H1 (cell line): Measurements from ENCODE around the gene NECTIN1. TPM values are rescaled to one million over a fixed set of nuclear protein-coding genes. Genes with fewer than 3 reads are reported as not detected.

Experiments used
- CTCF ChIA-PET: fragments of 300-600 bp; sonication (Branson Sonifier 250); formaldehyde crosslinking; loops from one replicate; lab custom pipeline; 2021; ENCODE audit not compliant: partially characterized antibody; lab: Charles Lee
- POLR2A ChIA-PET: fragments of 300-600 bp; sonication (Branson Sonifier 250); formaldehyde crosslinking; loops from one replicate; lab custom pipeline; 2021; ENCODE audit warnings: inconsistent platforms; ENCODE audit not compliant: partially characterized antibody; lab: Charles Lee
- DNase-seq, 2 experiments: peaks; one replicate each; pipeline versions ENCODE4 v3.0.0 to v3.0.0-alpha.2; 2010 to 2022; ENCODE audit warnings: low spot score in 2 of 2, low read depth in 1 of 2, mixed read lengths in 1 of 2
- FAIRE-seq: peaks from 2 replicates; lab custom pipeline; 2011; peaks lifted over from hg19 to GRCh38; lab: Jason Lieb, UNC
- H2AFZ ChIP-seq: 2 replicates; pipeline ENCODE4 v1.8.1; 2012; ENCODE audit warnings: low read length, inconsistent platforms
- H2AK5ac ChIP-seq: 2 replicates; pipeline ENCODE4 v1.6.1; 2013; ENCODE audit warnings: low read depth, low read length
- H2BK120ac ChIP-seq: replicated peaks from 2 replicates; pipeline ENCODE3; 2013; ENCODE audit warnings: low read depth, low read length, inconsistent platforms
- H2BK12ac ChIP-seq: 2 replicates; pipeline ENCODE4 v1.6.1; 2013; ENCODE audit warnings: low read depth, low read length
- H2BK15ac ChIP-seq: 2 replicates; pipeline ENCODE4 v1.6.1; 2013; ENCODE audit warnings: low read length
- H2BK20ac ChIP-seq: 2 replicates; pipeline ENCODE4 v1.6.1; 2013; ENCODE audit warnings: low read length
- H2BK5ac ChIP-seq: 2 replicates; pipeline ENCODE4 v1.6.1; 2013; ENCODE audit warnings: low read depth, low read length
- H3K14ac ChIP-seq: 2 replicates; pipeline ENCODE4 v1.6.1; 2013; ENCODE audit warnings: inconsistent platforms; ENCODE audit not compliant: insufficient read length
- H3K18ac ChIP-seq: 2 replicates; pipeline ENCODE4 v1.6.1; 2013; ENCODE audit warnings: low read length; ENCODE audit errors: extremely low read depth
- H3K23ac ChIP-seq: 2 replicates; pipeline ENCODE4 v1.6.1; 2013; ENCODE audit warnings: inconsistent platforms; ENCODE audit not compliant: insufficient read length
- H3K23me2 ChIP-seq: 2 replicates; pipeline ENCODE4 v1.6.1; 2013; ENCODE audit warnings: low read depth, low read length
- H3K27ac ChIP-seq: 2 replicates; pipeline ENCODE4 v1.6.1; 2011; ENCODE audit warnings: low read depth, low read length, inconsistent platforms
- H3K27me3 ChIP-seq, 4 experiments: replicated peaks in 1 of 4; 1 replicate in 1 of 4; 2 replicates in 3 of 4; pipeline versions ENCODE4 v1.6.1 to v1.8.1; 2011 to 2013; ENCODE audit warnings: low read length in 3 of 4, mild to moderate bottlenecking in 3 of 4, inconsistent platforms in 2 of 4, mixed read lengths in 2 of 4, moderate library complexity in 1 of 4; ENCODE audit not compliant: control insufficient read depth in 3 of 4, insufficient read depth in 3 of 4; ENCODE audit errors: extremely low read depth in 1 of 4
- H3K36me3 ChIP-seq, 4 experiments: 2 replicates each; pipeline versions ENCODE4 v1.6.1 to v1.8.1; 2011 to 2013; ENCODE audit warnings: mild to moderate bottlenecking in 4 of 4, low read length in 3 of 4, moderate library complexity in 2 of 4, control low read depth in 1 of 4, inconsistent platforms in 1 of 4; ENCODE audit not compliant: insufficient read depth in 4 of 4, control insufficient read depth in 2 of 4
- H3K4ac ChIP-seq: replicated peaks from 2 replicates; pipeline ENCODE3; 2013; ENCODE audit warnings: low read length, low read depth, mixed read lengths, inconsistent platforms; ENCODE audit not compliant: insufficient read length
- H3K4me1 ChIP-seq, 4 experiments: replicated peaks in 1 of 4; 1 replicate in 1 of 4; 2 replicates in 3 of 4; pipeline versions ENCODE4 v1.6.1 to v1.8.1; 2011 to 2013; ENCODE audit warnings: low read length in 3 of 4, inconsistent platforms in 2 of 4, mixed read lengths in 1 of 4; ENCODE audit not compliant: insufficient read depth in 4 of 4, control insufficient read depth in 3 of 4
- H3K4me2 ChIP-seq, 2 experiments: 2 replicates each; pipeline versions ENCODE4 v1.6.1 to v1.8.1; 2011 to 2013; ENCODE audit warnings: low read depth in 2 of 2, low read length in 2 of 2, control low read depth in 1 of 2, inconsistent platforms in 1 of 2, mild to moderate bottlenecking in 1 of 2; ENCODE audit not compliant: insufficient read depth in 1 of 2
- H3K4me3 ChIP-seq, 4 experiments: fragments of 200-600, 300-600 bp in 1 of 4; sonication (generic), shearing (Covaris generic), sonication (Bioruptor Twin) in 1 of 4; 2 replicates each; pipeline versions ENCODE4 v1.5.1 to v1.8.1; 2011 to 2016; ENCODE audit warnings: low read length in 4 of 4, low read depth in 3 of 4, control low read depth in 2 of 4, inconsistent platforms in 2 of 4, mild to moderate bottlenecking in 2 of 4, mixed read lengths in 1 of 4, moderate library complexity in 1 of 4; ENCODE audit not compliant: insufficient read depth in 2 of 4; ENCODE audit errors: extremely low read depth in 1 of 4
- H3K56ac ChIP-seq: replicated peaks from 2 replicates; pipeline ENCODE3; 2013; ENCODE audit warnings: low read depth, mild to moderate bottlenecking, mixed read lengths, low read length, inconsistent platforms; ENCODE audit not compliant: insufficient read length
- H3K79me1 ChIP-seq: 2 replicates; pipeline ENCODE4 v1.6.1; 2013; ENCODE audit warnings: low read depth, low read length, control low read depth
- H3K79me2 ChIP-seq, 2 experiments: 2 replicates each; pipeline versions ENCODE4 v1.6.1 to v1.8.1; 2012 to 2013; ENCODE audit warnings: low read length in 2 of 2, mild to moderate bottlenecking in 2 of 2, inconsistent platforms in 1 of 2; ENCODE audit not compliant: insufficient read depth in 2 of 2, control insufficient read depth in 1 of 2
- H3K9ac ChIP-seq, 4 experiments: replicated peaks in 1 of 4; 1 replicate in 1 of 4; 2 replicates in 3 of 4; pipeline versions ENCODE4 v1.6.1 to v1.8.1; 2011 to 2013; ENCODE audit warnings: low read depth in 3 of 4, low read length in 3 of 4, control low read depth in 2 of 4, mild to moderate bottlenecking in 2 of 4, moderate library complexity in 2 of 4, inconsistent platforms in 1 of 4; ENCODE audit errors: extremely low read depth in 1 of 4
- H3K9me3 ChIP-seq, 2 experiments: 2 replicates each; pipeline versions ENCODE4 v1.6.1 to v1.8.1; 2012 to 2013; ENCODE audit warnings: mild to moderate bottlenecking in 2 of 2, moderate library complexity in 2 of 2, control low read depth in 1 of 2, inconsistent platforms in 1 of 2, low read depth in 1 of 2, low read length in 1 of 2, mixed read lengths in 1 of 2; ENCODE audit not compliant: insufficient read depth in 2 of 2
- H4K20me1 ChIP-seq, 2 experiments: replicated peaks in 1 of 2; 2 replicates each; pipeline versions ENCODE3 to v1.8.1; 2011 to 2013; ENCODE audit warnings: inconsistent platforms in 2 of 2, low read length in 2 of 2, mild to moderate bottlenecking in 1 of 2; ENCODE audit not compliant: insufficient read depth in 2 of 2, control insufficient read depth in 1 of 2
- H4K5ac ChIP-seq: 2 replicates; pipeline ENCODE4 v1.6.1; 2013; ENCODE audit warnings: low read length, low read depth, mixed read lengths, inconsistent platforms; ENCODE audit not compliant: insufficient read length
- H4K8ac ChIP-seq: 2 replicates; pipeline ENCODE4 v1.8.0; 2013; ENCODE audit warnings: mild to moderate bottlenecking, moderate library complexity, low read length, inconsistent platforms; ENCODE audit not compliant: insufficient read depth; ENCODE audit errors: extremely low read depth
- H4K91ac ChIP-seq: replicated peaks from 2 replicates; pipeline ENCODE3; 2013; ENCODE audit warnings: low read length, mixed read lengths, inconsistent platforms; ENCODE audit not compliant: insufficient read length
- EGR1 ChIP-seq: IDR thresholded peaks from 2 replicates; pipeline ENCODE4 v1.6.1; 2011; ENCODE audit warnings: low read depth, low read length, borderline replicate concordance
- JUND ChIP-seq: IDR thresholded peaks from 2 replicates; pipeline ENCODE4 v1.6.1; 2011; ENCODE audit warnings: mild to moderate bottlenecking, improper control_type of control experiment, low read length
- NANOG ChIP-seq: IDR thresholded peaks from 2 replicates; pipeline ENCODE4 v1.6.1; 2011; ENCODE audit warnings: low read length, low read depth, mild to moderate bottlenecking, inconsistent platforms; ENCODE audit not compliant: insufficient read depth, poor library complexity, severe bottlenecking
- NRF1 ChIP-seq: IDR thresholded peaks from 2 replicates; pipeline ENCODE4 v1.6.1; 2011; ENCODE audit warnings: mild to moderate bottlenecking, low read depth, low read length, improper control_type of control experiment
- YY1 ChIP-seq: IDR thresholded peaks from 2 replicates; pipeline ENCODE4 v1.6.1; 2011; ENCODE audit warnings: low read depth, mild to moderate bottlenecking, low read length
- WGBS, 2 experiments: shearing (Covaris generic) in 1 of 2; methylation state at CpG; one replicate each; pipeline versions ENCODE4 v1.1.6 to v1.1.7; 2013 to 2015; ENCODE audit warnings: low lambda C conversion rate in 2 of 2, mixed read lengths in 2 of 2, inconsistent platforms in 1 of 2, low coverage in 1 of 2, missing lambda C conversion rate in 1 of 2; ENCODE audit not compliant: insufficient replicate concordance in 2 of 2, insufficient coverage in 1 of 2, insufficient read length in 1 of 2; ENCODE audit errors: extremely low coverage in 1 of 2, missing lambda C conversion rate in 1 of 2; 5-methylcytosine and 5-hydroxymethylcytosine counted together
- polyA plus RNA-seq, 7 experiments: library from polyadenylated mRNA; depleted of rRNA in 3 of 7; stranded (reverse) in 5 of 7; unstranded in 2 of 7; fragments of >200 nt in 5 of 7; fragments of 200-250 nt in 2 of 7; gene quantifications; 1 replicate in 5 of 7; 2 replicates in 1 of 7; 4 replicates in 1 of 7; pipeline versions ENCODE4 v1.2.1 to v1.2.3, GENCODE V29; 2011 to 2013; ENCODE audit warnings: missing spikeins in 2 of 7, mixed read lengths in 2 of 7
- total RNA-seq: library from RNA; stranded (reverse); fragmentation: NEBNext Ultra II Directional; extraction: Animal tissue kit (Norgen Biotek cat#: 25700); gene quantifications from 2 replicates; pipeline ENCODE4 v1.2.1, GENCODE V29; 2021
- TF ChIP-seq, protein P1 (sequence below): IDR thresholded peaks from 2 replicates; pipeline ENCODE4 v1.6.1; 2011; ENCODE audit warnings: low read depth, mild to moderate bottlenecking, low read length; ENCODE audit not compliant: insufficient read depth

The NECTIN1 gene
- total and polyA plus RNA-seq, 2 of the 8 experiments (the other 6 are each of a cell fraction or from before 2014, with no cell fraction given), result 43.2 to 97.7 TPM

DNA sequence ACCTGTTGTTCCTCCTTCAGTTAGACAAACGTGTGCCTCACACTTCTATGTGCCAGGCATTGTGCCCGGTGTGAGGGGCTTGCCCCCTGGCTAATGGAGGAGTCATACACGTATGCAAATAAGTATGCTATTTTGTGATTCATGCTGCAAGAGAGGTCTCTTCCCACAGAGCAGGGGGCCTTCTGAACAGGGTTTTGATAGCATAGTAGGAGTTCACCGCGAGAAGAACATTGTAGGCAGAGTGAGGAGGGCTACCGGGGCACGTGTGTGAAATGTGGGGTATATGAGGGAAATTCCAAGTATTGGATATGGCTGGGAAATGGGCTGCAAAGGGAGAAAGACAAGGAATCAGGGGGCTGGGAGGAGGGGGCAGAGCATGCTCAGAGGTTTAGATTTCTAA is 84.5 kb downstream of the NECTIN1 start:
- TF ChIP-seq, protein P1, sequence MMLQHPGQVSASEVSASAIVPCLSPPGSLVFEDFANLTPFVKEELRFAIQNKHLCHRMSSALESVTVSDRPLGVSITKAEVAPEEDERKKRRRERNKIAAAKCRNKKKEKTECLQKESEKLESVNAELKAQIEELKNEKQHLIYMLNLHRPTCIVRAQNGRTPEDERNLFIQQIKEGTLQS, result no peak
- TF ChIP-seq EGR1 (no peak), NANOG (no peak), JUND (no peak), NRF1 (no peak), YY1 (no peak)
- 83% methylated on average over 7 of the region's 7 CpGs; no CpG with 5 or more reads in 1 of the 2 experiments for WGBS, 2 experiments
- Histone ChIP-seq H3K23ac (no peak overlapping the region), H3K27me3 (no peaks in the 10 kb centered on the region; a peak in 1 of 7 replicates), H2BK20ac (no peak overlapping the region), H3K4me1 (peaks cover 0 to 5% (median 0%) of the 10 kb centered on the region in 4 experiments; a peak in 3 of 7 replicates), H3K79me1 (no peaks in the 10 kb centered on the region), H2BK15ac (no peak overlapping the region), H3K18ac (no peak overlapping the region), H3K4ac (no peak overlapping the region), H3K14ac (no peak overlapping the region), H2AFZ (no peak overlapping the region), H4K5ac (no peak overlapping the region), H4K8ac (no peak overlapping the region), H3K9me3 (no peaks in the 10 kb centered on the region), H2BK120ac (no peak overlapping the region), H3K56ac (no peak overlapping the region), H4K91ac (no peak overlapping the region), H3K4me3 (no peak overlapping the region), H2AK5ac (no peak overlapping the region), H2BK12ac (no peak overlapping the region), H3K36me3 (no peaks in the 10 kb centered on the region), H3K9ac (no peak overlapping the region), H2BK5ac (no peak overlapping the region), H3K27ac (no peak overlapping the region), H4K20me1 (no peaks in the 10 kb centered on the region), H3K79me2 (no peaks in the 10 kb centered on the region), H3K4me2 (no peak overlapping the region), H3K23me2 (peaks cover 3% of the 10 kb centered on the region; the same call in 1 of the 2 replicates)
- POLR2A ChIA-PET, result no interaction called here
- no peak for FAIRE-seq
- CTCF ChIA-PET, result interaction anchor here (0.8 to 19.1 kb wide), 12 partner anchors 19 to 464 kb away, joined by 3 to 245 read pairs (median 4); no protein-coding TSS in a partner anchor
- DNase-seq, result no peak
